ENCODE measurements around the gene DPM1.

Gene DPM1

DNA sequence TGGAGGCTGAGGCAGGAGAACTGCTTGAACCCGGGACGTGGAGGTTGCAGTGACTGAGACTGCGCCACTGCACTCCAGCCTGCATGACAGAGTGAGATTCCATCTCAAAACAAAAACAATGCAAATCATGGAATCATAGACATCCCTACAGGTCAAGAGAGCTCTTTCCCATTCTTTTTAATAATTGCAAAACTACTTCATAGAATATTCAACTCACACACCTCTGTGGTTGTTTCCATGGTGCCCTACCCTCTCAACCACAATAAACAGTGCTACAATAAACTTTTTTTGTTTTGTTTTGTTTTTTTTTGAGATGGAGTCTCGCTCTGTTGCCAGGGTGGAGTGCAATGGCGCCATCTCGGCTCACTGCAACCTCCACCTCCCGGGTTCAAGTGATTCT, 15.3 kb downstream of the DPM1 start:
- Histone ChIP-seq H3K27me3 (ENCODE audit: insufficient read depth, low read depth) (no peaks in the 10 kb centered on the region; the same call in 1 of the 2 replicates), H3K79me2 (ENCODE audit: insufficient read depth, low read depth) (peaks cover 23% of the 10 kb centered on the region; the same call in 1 of the 2 replicates), H3K27ac (no peak overlapping the region), H3K36me3 (ENCODE audit: insufficient read depth) (peaks cover 24% of the 10 kb centered on the region; the same call in 1 of the 2 replicates), H3K9ac (no peak overlapping the region), H4K20me1 (ENCODE audit: insufficient read depth) (no peaks in the 10 kb centered on the region), H3K4me1 (ENCODE audit: low read depth, poor library complexity, severe bottlenecking) (no peaks in the 10 kb centered on the region), H3K4me3 (IDR thresholded peaks at IDR 0.05; ENCODE audit: insufficient read depth, low read depth, low read length) (no peak overlapping the region), H2AFZ (ENCODE audit: low read depth) (no peak overlapping the region), H3K4me2 (no peak overlapping the region)
- TF ChIP-seq, protein P1, sequence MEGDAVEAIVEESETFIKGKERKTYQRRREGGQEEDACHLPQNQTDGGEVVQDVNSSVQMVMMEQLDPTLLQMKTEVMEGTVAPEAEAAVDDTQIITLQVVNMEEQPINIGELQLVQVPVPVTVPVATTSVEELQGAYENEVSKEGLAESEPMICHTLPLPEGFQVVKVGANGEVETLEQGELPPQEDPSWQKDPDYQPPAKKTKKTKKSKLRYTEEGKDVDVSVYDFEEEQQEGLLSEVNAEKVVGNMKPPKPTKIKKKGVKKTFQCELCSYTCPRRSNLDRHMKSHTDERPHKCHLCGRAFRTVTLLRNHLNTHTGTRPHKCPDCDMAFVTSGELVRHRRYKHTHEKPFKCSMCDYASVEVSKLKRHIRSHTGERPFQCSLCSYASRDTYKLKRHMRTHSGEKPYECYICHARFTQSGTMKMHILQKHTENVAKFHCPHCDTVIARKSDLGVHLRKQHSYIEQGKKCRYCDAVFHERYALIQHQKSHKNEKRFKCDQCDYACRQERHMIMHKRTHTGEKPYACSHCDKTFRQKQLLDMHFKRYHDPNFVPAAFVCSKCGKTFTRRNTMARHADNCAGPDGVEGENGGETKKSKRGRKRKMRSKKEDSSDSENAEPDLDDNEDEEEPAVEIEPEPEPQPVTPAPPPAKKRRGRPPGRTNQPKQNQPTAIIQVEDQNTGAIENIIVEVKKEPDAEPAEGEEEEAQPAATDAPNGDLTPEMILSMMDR (conservative IDR thresholded peaks at IDR 0.05; ENCODE audit: low read depth, low read length), result no peak

DNA sequence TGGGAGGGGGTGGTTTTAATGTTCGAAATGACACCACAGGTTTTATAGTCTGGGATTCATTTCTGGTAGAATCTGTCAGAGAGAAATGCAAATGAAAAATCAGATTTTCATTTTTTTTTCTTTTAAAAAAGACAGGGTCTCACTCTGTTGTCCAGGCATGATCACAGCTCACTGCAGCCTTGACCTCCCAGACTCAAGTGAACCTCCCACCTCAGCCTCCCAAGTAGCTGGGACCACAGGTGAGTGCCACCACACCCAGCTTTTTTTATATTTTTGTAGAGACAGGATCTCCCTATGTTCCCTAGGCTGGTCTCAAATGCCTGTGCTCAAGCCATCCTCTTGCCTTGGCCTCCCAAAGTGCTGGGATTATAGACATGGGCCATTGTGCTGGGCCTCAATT, 24.7 kb downstream of the DPM1 start:
- Histone ChIP-seq H3K4me1 (ENCODE audit: low read depth, poor library complexity, severe bottlenecking) (peaks cover 15% of the 10 kb centered on the region), H3K27ac (peak overlapping the region; percentile 88; the same call in 1 of the 2 replicates), H3K4me3 (IDR thresholded peaks at IDR 0.05; ENCODE audit: insufficient read depth, low read depth, low read length) (no peak overlapping the region), H2AFZ (ENCODE audit: low read depth) (no peak overlapping the region), H4K20me1 (ENCODE audit: insufficient read depth) (peaks cover 6% of the 10 kb centered on the region), H3K4me2 (no peak overlapping the region), H3K79me2 (ENCODE audit: insufficient read depth, low read depth) (peaks cover 15% of the 10 kb centered on the region), H3K27me3 (ENCODE audit: insufficient read depth, low read depth) (no peaks in the 10 kb centered on the region), H3K9ac (no peak overlapping the region), H3K36me3 (ENCODE audit: insufficient read depth) (0 out of 2 replicates have a peak, but pooled peaks cover 8% of the 10 kb centered on the region)
- TF ChIP-seq, protein P1 (conservative IDR thresholded peaks at IDR 0.05; ENCODE audit: low read depth, low read length), result no peak

DNA sequence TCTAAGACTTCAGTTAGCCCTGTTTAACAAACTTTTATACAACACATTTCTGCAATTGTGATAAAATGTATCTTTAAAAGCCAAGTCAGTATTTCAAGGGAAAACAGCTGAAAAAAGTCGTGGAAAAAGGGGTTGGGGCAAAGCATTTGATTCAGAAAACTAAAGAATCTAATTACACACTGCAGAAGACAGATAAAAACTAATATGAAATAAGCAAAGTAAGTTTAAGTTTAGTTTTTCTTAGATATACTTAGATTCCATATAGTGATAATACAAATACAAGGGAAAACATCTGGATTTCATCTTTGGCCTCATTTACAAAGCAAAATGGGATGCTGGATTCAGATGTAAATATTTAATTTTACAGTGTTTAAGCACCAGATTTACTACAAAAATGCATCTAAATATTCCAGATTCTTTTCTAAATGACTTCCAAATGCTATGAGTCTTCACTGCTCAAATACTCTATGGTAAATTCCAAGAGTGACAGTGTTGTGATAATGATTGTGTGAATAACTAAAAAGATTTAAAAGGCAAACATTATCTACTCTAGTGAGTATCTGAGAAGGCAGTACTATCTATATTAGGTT, 25.5 kb downstream of the DPM1 start:
- no peak overlapping the region; the same call in 1 of the 2 replicates for H3K9ac ChIP-seq
- H3K36me3 ChIP-seq (ENCODE audit: insufficient read depth), result 0 out of 2 replicates have a peak, but pooled peaks cover 8% of the 10 kb centered on the region
- H3K4me3 ChIP-seq (IDR thresholded peaks at IDR 0.05; ENCODE audit: insufficient read depth, low read depth, low read length), result no peak overlapping the region
- peaks cover 23% of the 10 kb centered on the region for H3K4me1 ChIP-seq (ENCODE audit: low read depth, poor library complexity, severe bottlenecking)
- peak overlapping the region; percentile 88; the same call in 1 of the 2 replicates for H3K27ac ChIP-seq
- H3K4me2 ChIP-seq, result peak overlapping the region; percentile 40; the same call in 1 of the 2 replicates
- no peaks in the 10 kb centered on the region for H3K27me3 ChIP-seq (ENCODE audit: insufficient read depth, low read depth)
- H4K20me1 ChIP-seq (ENCODE audit: insufficient read depth), result peaks cover 13% of the 10 kb centered on the region
- H2AFZ ChIP-seq (ENCODE audit: low read depth), result no peak overlapping the region
- TF ChIP-seq, protein P1 (conservative IDR thresholded peaks at IDR 0.05; ENCODE audit: low read depth, low read length), result no peak
- peaks cover 23% of the 10 kb centered on the region for H3K79me2 ChIP-seq (ENCODE audit: insufficient read depth, low read depth)

DNA sequence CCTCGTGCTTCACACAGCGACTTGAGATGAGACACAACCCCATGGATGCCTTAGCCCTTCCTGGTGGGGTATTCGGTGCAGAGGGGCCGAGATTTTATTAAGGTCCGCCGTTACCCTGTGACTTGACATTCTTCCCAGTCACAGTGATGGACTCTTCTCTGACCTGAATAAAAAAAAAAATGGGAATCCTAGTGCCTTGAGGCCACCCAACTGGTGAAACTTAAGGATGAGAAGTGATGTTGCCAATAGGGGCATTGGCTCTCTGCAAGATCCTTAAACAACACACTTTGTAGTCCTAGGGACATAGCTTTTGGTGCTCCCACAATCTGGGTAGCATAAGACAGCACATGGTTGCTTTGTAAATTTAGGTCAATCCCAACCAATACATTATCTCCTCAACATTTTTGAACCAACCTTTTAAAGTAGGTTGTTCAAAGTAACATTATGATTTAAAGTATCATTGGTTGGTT, 26.3 kb downstream of the DPM1 start:
- H3K27ac ChIP-seq, result peak overlapping the region; percentile 88
- H3K9ac ChIP-seq, result peak overlapping the region; percentile 87
- peaks cover 31% of the 10 kb centered on the region for H3K79me2 ChIP-seq (ENCODE audit: insufficient read depth, low read depth)
- no peak overlapping the region for H3K4me3 ChIP-seq (IDR thresholded peaks at IDR 0.05; ENCODE audit: insufficient read depth, low read depth, low read length)
- peaks cover 30% of the 10 kb centered on the region for H3K4me1 ChIP-seq (ENCODE audit: low read depth, poor library complexity, severe bottlenecking)
- H2AFZ ChIP-seq (ENCODE audit: low read depth), result peak overlapping the region; percentile 45
- TF ChIP-seq, protein P1 (conservative IDR thresholded peaks at IDR 0.05; ENCODE audit: low read depth, low read length), result no peak
- H3K27me3 ChIP-seq (ENCODE audit: insufficient read depth, low read depth), result no peaks in the 10 kb centered on the region
- H4K20me1 ChIP-seq (ENCODE audit: insufficient read depth), result peaks cover 20% of the 10 kb centered on the region
- H3K36me3 ChIP-seq (ENCODE audit: insufficient read depth), result peaks cover 4% of the 10 kb centered on the region; the same call in 1 of the 2 replicates
- H3K4me2 ChIP-seq, result peak overlapping the region; percentile 40

Measured in KMS-11 (cell line).